Fibroblast of lung (primary cell): ENCODE results near the gene ITGAL. TPM values are rescaled to one million over a fixed set of nuclear protein-coding genes. Genes with fewer than 3 reads are reported as not detected.

Source experiments
- DNase-seq, 2 donors: peaks; one replicate each; pipeline versions ENCODE4 v3.0.0 to v3.0.0-alpha.2; 2010; ENCODE audit warnings: low read depth in 2 of 2
- H2AFZ ChIP-seq: 2 replicates; pipeline ENCODE4 v1.5.1; 2012; ENCODE audit warnings: low read length, control low read depth, inconsistent platforms
- H3K27ac ChIP-seq: 2 replicates; pipeline ENCODE4 v1.5.1; 2011; ENCODE audit warnings: low read length, control low read depth; ENCODE audit not compliant: insufficient read depth
- H3K27me3 ChIP-seq: 2 replicates; pipeline ENCODE4 v1.5.1; 2011; ENCODE audit warnings: mild to moderate bottlenecking, low read length; ENCODE audit not compliant: control insufficient read depth, insufficient read depth
- H3K36me3 ChIP-seq: 2 replicates; pipeline ENCODE4 v1.5.1; 2011; ENCODE audit warnings: low read length; ENCODE audit not compliant: control insufficient read depth, insufficient read depth
- H3K4me1 ChIP-seq: 2 replicates; pipeline ENCODE4 v1.5.1; 2011; ENCODE audit warnings: low read length; ENCODE audit not compliant: control insufficient read depth, insufficient read depth; ENCODE audit errors: extremely low read depth
- H3K4me2 ChIP-seq: 2 replicates; pipeline ENCODE4 v1.5.1; 2011; ENCODE audit warnings: low read length, control low read depth; ENCODE audit not compliant: insufficient read depth; ENCODE audit errors: extremely low read depth
- H3K4me3 ChIP-seq, 4 experiments: fragments of 200-600 bp in 1 of 4; sonication (generic) in 1 of 4; replicated peaks in 1 of 4; 2 replicates each; pipeline ENCODE4 v1.5.1; 2011 to 2016; ENCODE audit warnings: low read length in 4 of 4, low read depth in 3 of 4, mild to moderate bottlenecking in 3 of 4, control low read depth in 2 of 4, inconsistent platforms in 1 of 4, mixed read lengths in 1 of 4; ENCODE audit not compliant: insufficient read depth in 1 of 4; ENCODE audit errors: control extremely low read depth in 1 of 4
- H3K79me2 ChIP-seq: 2 replicates; pipeline ENCODE4 v1.5.1; 2012; ENCODE audit warnings: mild to moderate bottlenecking, low read length, inconsistent platforms; ENCODE audit not compliant: control insufficient read depth, insufficient read depth
- H3K9ac ChIP-seq: 2 replicates; pipeline ENCODE4 v1.5.1; 2011; ENCODE audit warnings: mild to moderate bottlenecking, low read length, control low read depth; ENCODE audit not compliant: insufficient read depth
- H3K9me3 ChIP-seq: 2 replicates; pipeline ENCODE4 v1.5.1; 2012; ENCODE audit warnings: low read depth, low read length; ENCODE audit not compliant: control insufficient read depth, insufficient read depth
- H4K20me1 ChIP-seq: 2 replicates; pipeline ENCODE4 v1.5.1; 2011; ENCODE audit warnings: low read length; ENCODE audit not compliant: control insufficient read depth, insufficient read depth; ENCODE audit errors: extremely low read depth
- CTCF ChIP-seq, 2 donors: IDR thresholded peaks in 1 of 2; conservative IDR thresholded peaks in 1 of 2; 1 replicate in 1 of 2; 2 replicates in 1 of 2; pipeline ENCODE4 v1.5.1; 2011 to 2012; ENCODE audit warnings: low read length in 2 of 2, control low read depth in 1 of 2, inconsistent platforms in 1 of 2, low read depth in 1 of 2, mild to moderate bottlenecking in 1 of 2
- EZH2 ChIP-seq: IDR thresholded peaks from 2 replicates; pipeline ENCODE4 v1.5.1; 2012; ENCODE audit warnings: low read length, control low read depth, mild to moderate bottlenecking; ENCODE audit errors: missing control alignments
- polyA plus RNA-seq, 2 donors: library from polyadenylated mRNA; depleted of rRNA in 1 of 2; stranded (reverse) in 1 of 2; unstranded in 1 of 2; fragments of >200 nt; gene quantifications; 2 replicates each; pipeline ENCODE4 v1.2.1, GENCODE V29; 2011 to 2012; ENCODE audit warnings: missing spikeins in 1 of 2
- total RNA-seq: library from RNA; depleted of rRNA; stranded (reverse); fragments of >200 nt; gene quantifications from 2 replicates; pipeline ENCODE4 v1.2.1, GENCODE V29; 2014

ITGAL gene
- total and polyA plus RNA-seq, 2 donors (not counting 1 experiment from before 2014, with no cell fraction given), result not detected

- Histone ChIP-seq H2AFZ (no peak overlapping the region), H4K20me1 (no peaks in the 10 kb centered on the region), H3K79me2 (no peaks in the 10 kb centered on the region), H3K9me3 (no peaks in the 10 kb centered on the region), H3K4me1 (peaks cover 3% of the 10 kb centered on the region), H3K36me3 (peaks cover 8% of the 10 kb centered on the region), H3K4me2 (no peak overlapping the region), H3K27ac (no peak overlapping the region), H3K9ac (no peak overlapping the region), H3K27me3 (no peaks in the 10 kb centered on the region), H3K4me3 (no peak overlapping the region)
- TF ChIP-seq CTCF (conservative IDR thresholded peaks at IDR 0.05 in 1 of 2, IDR thresholded peaks at IDR 0.05 in 1 of 2; ENCODE audit: low read depth in 1 of 2, low read length in 2 of 2) (no peak), EZH2 (no peak)
- DNase-seq, result no peak
Measured at GRCh38 chr16:30528799-30529457, 56.4 kb downstream of the ITGAL start.

GRCh38 chr16:30530163-30531037 is 57.9 kb downstream of the ITGAL start:
- H3K4me1 ChIP-seq, result peaks cover 6% of the 10 kb centered on the region
- H3K36me3 ChIP-seq, result peaks cover 1% of the 10 kb centered on the region
- H3K9me3 ChIP-seq, result no peaks in the 10 kb centered on the region
- no peak overlapping the region for H3K4me2 ChIP-seq
- no peak overlapping the region for H2AFZ ChIP-seq
- no peaks in the 10 kb centered on the region for H3K27me3 ChIP-seq
- no peaks in the 10 kb centered on the region for H3K79me2 ChIP-seq
- no peak overlapping the region for H3K4me3 ChIP-seq
- H3K9ac ChIP-seq, result no peak overlapping the region
- no peak overlapping the region for H3K27ac ChIP-seq
- H4K20me1 ChIP-seq, result no peaks in the 10 kb centered on the region
- TF ChIP-seq EZH2 (no peak), CTCF (conservative IDR thresholded peaks at IDR 0.05 in 1 of 2, IDR thresholded peaks at IDR 0.05 in 1 of 2; ENCODE audit: low read depth in 1 of 2, low read length in 2 of 2) (no peak)
- no peak for DNase-seq

- Histone ChIP-seq H3K4me3 (no peak overlapping the region), H4K20me1 (no peaks in the 10 kb centered on the region), H3K9ac (no peak overlapping the region), H3K4me2 (no peak overlapping the region), H3K4me1 (peaks cover 8% of the 10 kb centered on the region), H3K9me3 (no peaks in the 10 kb centered on the region), H3K36me3 (peaks cover 1% of the 10 kb centered on the region), H3K79me2 (no peaks in the 10 kb centered on the region), H3K27ac (no peak overlapping the region), H3K27me3 (no peaks in the 10 kb centered on the region), H2AFZ (no peak overlapping the region)
- DNase-seq, result no peak
- TF ChIP-seq CTCF (conservative IDR thresholded peaks at IDR 0.05 in 1 of 2, IDR thresholded peaks at IDR 0.05 in 1 of 2; ENCODE audit: low read depth in 1 of 2, low read length in 2 of 2), result no peak
- TF ChIP-seq EZH2, result no peak
Measured at GRCh38 chr16:30532285-30533145, 60.0 kb downstream of the ITGAL start.
